Activated CD4-positive, alpha-beta memory T cell treated with anti-CD3 and anti-CD28 coated beads, Interleukin-2, amount 10 ng/mL, durations not matched to agents 7 days and 5 days (primary cell): ENCODE measurements around the gene EVC. TPM values are rescaled to one million over a fixed set of nuclear protein-coding genes. Genes with fewer than 3 reads are reported as not detected.

ENCODE experiments used
- CTCF ChIA-PET: fragments of 350-600 bp; sonication (Branson Sonifier 250); formaldehyde crosslinking; loops from one replicate; lab custom pipeline; 2021; ENCODE audit warnings: antibody characterized with exemption, inconsistent platforms; lab: Charles Lee
- POLR2A ChIA-PET: fragments of 350-600 bp; sonication (Branson Sonifier 250); formaldehyde crosslinking; loops from one replicate; lab custom pipeline; 2021; ENCODE audit warnings: antibody characterized with exemption; lab: Charles Lee
- DNase-seq: peaks from one replicate; pipeline ENCODE4 v3.0.0-alpha.2; 2020
- H3K27ac Mint-ChIP-seq: one replicate; pipeline ENCODE4 v1.8.0; 2021; ENCODE audit warnings: mild to moderate bottlenecking, mixed read lengths
- H3K27me3 Mint-ChIP-seq: one replicate; pipeline ENCODE4 v1.8.0; 2021; ENCODE audit warnings: mixed read lengths
- H3K36me3 Mint-ChIP-seq: one replicate; pipeline ENCODE4 v1.8.0; 2021; ENCODE audit warnings: low read depth, mixed read lengths
- H3K4me1 Mint-ChIP-seq: one replicate; pipeline ENCODE4 v1.8.0; 2021; ENCODE audit warnings: mixed read lengths
- H3K4me3 Mint-ChIP-seq: one replicate; pipeline ENCODE4 v1.8.0; 2021; ENCODE audit warnings: mild to moderate bottlenecking, mixed read lengths
- H3K9me3 Mint-ChIP-seq: one replicate; pipeline ENCODE4 v1.8.0; 2021; ENCODE audit warnings: mixed read lengths
- total RNA-seq, 2 experiments: library from RNA; stranded (reverse); gene quantifications; one replicate each; pipeline ENCODE4 v1.2.3, GENCODE V29; 2021

Gene EVC
- total RNA-seq, 2 experiments from 2014 or later = 3.2 to 4.7 TPM

DNA sequence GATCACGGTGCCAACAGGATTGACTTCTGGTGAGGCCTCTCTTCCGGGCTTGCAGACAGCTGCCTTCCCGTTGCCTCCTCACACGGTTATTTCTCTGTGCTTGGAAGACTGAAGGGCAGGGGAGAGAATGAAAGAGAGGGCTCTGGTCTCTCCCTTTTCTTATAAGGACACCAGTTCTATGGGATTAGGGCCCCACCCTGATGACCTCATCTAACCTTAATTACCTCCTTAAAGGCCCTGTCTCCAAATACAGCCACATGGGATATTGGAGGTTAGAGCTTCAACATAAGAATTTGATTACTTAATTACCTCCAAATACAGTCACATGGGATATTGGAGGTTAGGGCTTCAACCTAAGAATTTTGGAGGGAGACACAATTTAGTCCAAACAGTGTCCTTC lies 46.5 kb downstream of the EVC start:
- Mint-ChIP-seq H3K27me3 (no peaks in the 10 kb centered on the region), H3K36me3 (no peaks in the 10 kb centered on the region), H3K4me3 (no peak overlapping the region), H3K9me3 (no peaks in the 10 kb centered on the region), H3K27ac (no peak overlapping the region), H3K4me1 (peaks cover 14% of the 10 kb centered on the region)
- no peak for DNase-seq
- ChIA-PET CTCF (no interaction called here), POLR2A (no interaction called here)

DNA sequence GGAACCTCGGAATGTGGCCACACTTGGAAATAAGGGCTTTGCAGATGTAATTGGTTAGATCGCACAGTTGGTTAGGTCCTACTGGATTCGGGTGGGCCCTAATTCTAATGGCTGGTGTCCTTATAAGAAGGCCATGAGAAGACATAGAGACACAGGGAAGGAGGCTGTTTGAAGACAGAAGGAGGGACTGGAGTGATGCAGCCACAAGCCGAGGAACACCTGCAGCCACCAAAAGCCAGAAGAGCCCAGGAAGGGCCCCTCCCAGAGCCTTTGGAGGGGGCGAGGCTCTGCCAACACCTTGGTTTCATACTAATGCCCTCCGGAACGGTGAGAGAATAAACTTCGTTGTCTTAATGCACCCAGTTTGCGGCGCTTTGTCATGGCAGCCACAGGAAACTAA lies 47.0 kb downstream of the EVC start:
- ChIA-PET POLR2A (no interaction called here), CTCF (no interaction called here)
- H3K27ac Mint-ChIP-seq = no peak overlapping the region
- H3K4me1 Mint-ChIP-seq = peaks cover 14% of the 10 kb centered on the region
- no peak overlapping the region for H3K4me3 Mint-ChIP-seq
- no peaks in the 10 kb centered on the region for H3K36me3 Mint-ChIP-seq
- DNase-seq = peak; percentile 10
- no peaks in the 10 kb centered on the region for H3K9me3 Mint-ChIP-seq
- no peaks in the 10 kb centered on the region for H3K27me3 Mint-ChIP-seq

GRCh38 chr4:5758741-5759140 lies 47.7 kb downstream of the EVC start:
- H3K27ac Mint-ChIP-seq = no peak overlapping the region
- H3K4me1 Mint-ChIP-seq = peaks cover 14% of the 10 kb centered on the region
- no peaks in the 10 kb centered on the region for H3K9me3 Mint-ChIP-seq
- H3K4me3 Mint-ChIP-seq = no peak overlapping the region
- ChIA-PET CTCF (no interaction called here), POLR2A (no interaction called here)
- H3K27me3 Mint-ChIP-seq = no peaks in the 10 kb centered on the region
- H3K36me3 Mint-ChIP-seq = no peaks in the 10 kb centered on the region
- DNase-seq = peak; percentile 60

DNA sequence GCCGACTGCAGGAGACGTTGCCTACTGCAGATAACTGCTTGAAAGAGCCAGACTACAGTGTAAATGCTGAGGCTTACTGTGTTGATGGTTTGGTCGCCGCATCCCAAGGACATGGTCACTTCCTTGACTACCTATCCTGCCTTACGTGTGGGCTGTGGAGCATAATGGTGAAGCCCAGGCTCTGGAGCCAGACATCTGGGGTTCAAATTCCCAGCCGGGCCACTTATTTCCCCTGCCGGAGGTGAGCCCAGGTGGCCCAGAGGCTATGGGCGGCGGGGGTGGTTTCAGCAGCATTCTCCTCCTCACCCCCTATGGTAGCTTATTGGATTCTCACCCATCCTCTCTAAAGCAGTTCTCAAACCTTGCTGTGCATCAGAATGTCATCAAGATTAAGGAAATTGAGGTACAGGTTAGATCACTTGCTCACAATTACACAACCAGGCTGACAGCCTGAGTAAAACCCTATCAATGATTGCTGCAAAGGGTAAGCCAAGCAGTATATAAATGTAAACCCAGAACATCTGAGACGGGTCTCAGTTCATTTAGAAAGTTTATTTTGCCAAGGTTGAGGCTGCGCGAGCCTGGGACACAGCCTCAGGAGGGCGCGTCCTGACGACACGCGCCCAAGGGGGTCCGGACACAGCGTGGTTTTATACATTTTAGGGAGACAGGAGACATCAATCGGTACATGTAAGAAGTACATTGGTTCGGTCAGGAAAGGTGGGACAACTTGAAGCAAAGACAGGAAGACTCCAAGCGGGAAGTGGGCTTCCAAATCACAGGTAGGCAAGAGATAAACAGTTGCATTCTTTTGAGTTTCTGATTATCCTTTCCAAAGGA lies 48.5 kb downstream of the EVC start:
- Mint-ChIP-seq H3K27me3 (no peaks in the 10 kb centered on the region), H3K9me3 (no peaks in the 10 kb centered on the region), H3K4me1 (peaks cover 14% of the 10 kb centered on the region), H3K27ac (no peak overlapping the region), H3K36me3 (no peaks in the 10 kb centered on the region), H3K4me3 (no peak overlapping the region)
- ChIA-PET POLR2A (no interaction called here), CTCF (no interaction called here)
- no peak for DNase-seq

DNA sequence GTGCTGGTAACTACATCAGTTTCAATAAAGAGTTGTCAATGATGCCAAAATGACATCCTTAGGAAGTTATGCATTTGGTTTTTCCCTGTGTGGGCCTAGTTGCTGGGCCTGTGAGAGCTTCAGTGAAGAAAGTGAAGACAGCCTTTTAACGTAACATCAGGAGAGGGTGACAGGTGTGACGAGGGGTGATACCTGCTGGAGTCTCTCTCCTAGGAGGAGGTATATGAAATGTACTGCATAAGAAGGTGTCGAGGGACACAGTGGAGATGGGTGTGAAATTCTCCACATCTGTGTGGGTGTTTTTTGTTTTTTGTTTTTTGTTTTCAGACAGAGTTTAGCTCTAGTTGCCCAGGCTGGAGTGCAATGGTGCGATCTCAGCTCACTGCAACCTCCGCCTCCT lies 49.2 kb downstream of the EVC start:
- H3K4me3 Mint-ChIP-seq = no peak overlapping the region
- no peaks in the 10 kb centered on the region for H3K27me3 Mint-ChIP-seq
- peaks cover 14% of the 10 kb centered on the region for H3K4me1 Mint-ChIP-seq
- DNase-seq = no peak
- CTCF ChIA-PET = no interaction called here
- no peaks in the 10 kb centered on the region for H3K9me3 Mint-ChIP-seq
- H3K36me3 Mint-ChIP-seq = no peaks in the 10 kb centered on the region
- no peak overlapping the region for H3K27ac Mint-ChIP-seq
- POLR2A ChIA-PET = no interaction called here

GRCh38 chr4:5760936-5761480 lies 50.0 kb downstream of the EVC start:
- no peaks in the 10 kb centered on the region for H3K9me3 Mint-ChIP-seq
- H3K4me3 Mint-ChIP-seq = no peak overlapping the region
- H3K36me3 Mint-ChIP-seq = no peaks in the 10 kb centered on the region
- no peak overlapping the region for H3K27ac Mint-ChIP-seq
- no peaks in the 10 kb centered on the region for H3K27me3 Mint-ChIP-seq
- POLR2A ChIA-PET = no interaction called here
- peaks cover 14% of the 10 kb centered on the region for H3K4me1 Mint-ChIP-seq
- CTCF ChIA-PET = no interaction called here
- DNase-seq = no peak

- CTCF ChIA-PET = no interaction called here
- H3K4me3 Mint-ChIP-seq = no peak overlapping the region
- H3K27me3 Mint-ChIP-seq = no peaks in the 10 kb centered on the region
- H3K36me3 Mint-ChIP-seq = peaks cover 3% of the 10 kb centered on the region
- POLR2A ChIA-PET = no interaction called here
- no peak overlapping the region for H3K27ac Mint-ChIP-seq
- no peak for DNase-seq
- H3K9me3 Mint-ChIP-seq = peaks cover 8% of the 10 kb centered on the region
- no peaks in the 10 kb centered on the region for H3K4me1 Mint-ChIP-seq
Measured at GRCh38 chr4:5770051-5770450, 59.0 kb downstream of the EVC start.

GRCh38 chr4:5772528-5773270 lies 61.7 kb downstream of the EVC start:
- Mint-ChIP-seq H3K27me3 (no peaks in the 10 kb centered on the region), H3K27ac (no peak overlapping the region), H3K4me3 (no peak overlapping the region), H3K9me3 (peaks cover 13% of the 10 kb centered on the region), H3K4me1 (no peaks in the 10 kb centered on the region), H3K36me3 (peaks cover 3% of the 10 kb centered on the region)
- ChIA-PET CTCF (no interaction called here), POLR2A (no interaction called here)
- no peak for DNase-seq

- no peaks in the 10 kb centered on the region for H3K36me3 Mint-ChIP-seq
- H3K4me1 Mint-ChIP-seq = no peaks in the 10 kb centered on the region
- no peaks in the 10 kb centered on the region for H3K27me3 Mint-ChIP-seq
- CTCF ChIA-PET = no interaction called here
- no peak for DNase-seq
- H3K27ac Mint-ChIP-seq = no peak overlapping the region
- no peak overlapping the region for H3K4me3 Mint-ChIP-seq
- H3K9me3 Mint-ChIP-seq = peaks cover 10% of the 10 kb centered on the region
- POLR2A ChIA-PET = no interaction called here
Measured at GRCh38 chr4:5773271-5773555, 62.2 kb downstream of the EVC start.

GRCh38 chr4:5774416-5775036 lies 63.5 kb downstream of the EVC start:
- ChIA-PET POLR2A (no interaction called here), CTCF (interaction anchor here (1.6 kb wide), 1 partner anchor 38 kb away, joined by 7 read pairs; no protein-coding TSS in a partner anchor)
- no peak for DNase-seq
- H3K9me3 Mint-ChIP-seq = peaks cover 5% of the 10 kb centered on the region
- no peak overlapping the region for H3K27ac Mint-ChIP-seq
- no peaks in the 10 kb centered on the region for H3K4me1 Mint-ChIP-seq
- H3K27me3 Mint-ChIP-seq = no peaks in the 10 kb centered on the region
- H3K36me3 Mint-ChIP-seq = no peaks in the 10 kb centered on the region
- no peak overlapping the region for H3K4me3 Mint-ChIP-seq

GRCh38 chr4:5776510-5776909 lies 65.5 kb downstream of the EVC start:
- POLR2A ChIA-PET = no interaction called here
- peaks cover 5% of the 10 kb centered on the region for H3K9me3 Mint-ChIP-seq
- no peak overlapping the region for H3K4me3 Mint-ChIP-seq
- CTCF ChIA-PET = no interaction called here
- no peaks in the 10 kb centered on the region for H3K27me3 Mint-ChIP-seq
- H3K4me1 Mint-ChIP-seq = no peaks in the 10 kb centered on the region
- DNase-seq = no peak
- H3K27ac Mint-ChIP-seq = no peak overlapping the region
- H3K36me3 Mint-ChIP-seq = no peaks in the 10 kb centered on the region

- H3K4me1 Mint-ChIP-seq = no peaks in the 10 kb centered on the region
- POLR2A ChIA-PET = no interaction called here
- no peak overlapping the region for H3K4me3 Mint-ChIP-seq
- H3K27ac Mint-ChIP-seq = no peak overlapping the region
- H3K27me3 Mint-ChIP-seq = no peaks in the 10 kb centered on the region
- peak; percentile 3 for DNase-seq
- CTCF ChIA-PET = no interaction called here
- no peaks in the 10 kb centered on the region for H3K36me3 Mint-ChIP-seq
- H3K9me3 Mint-ChIP-seq = peaks cover 5% of the 10 kb centered on the region
Measured at GRCh38 chr4:5780831-5781480, 70.0 kb downstream of the EVC start.

GRCh38 chr4:5781691-5782090 lies 70.7 kb downstream of the EVC start:
- no peak overlapping the region for H3K27ac Mint-ChIP-seq
- ChIA-PET CTCF (no interaction called here), POLR2A (no interaction called here)
- H3K4me3 Mint-ChIP-seq = no peak overlapping the region
- H3K27me3 Mint-ChIP-seq = no peaks in the 10 kb centered on the region
- no peaks in the 10 kb centered on the region for H3K4me1 Mint-ChIP-seq
- H3K36me3 Mint-ChIP-seq = no peaks in the 10 kb centered on the region
- peak; percentile 1 for DNase-seq
- H3K9me3 Mint-ChIP-seq = no peaks in the 10 kb centered on the region
